ENCODE measurements around the gene HIVEP3. TPM values are rescaled to one million over a fixed set of nuclear protein-coding genes. Genes with fewer than 3 reads are reported as not detected.

HIVEP3 gene
- polyA plus RNA-seq, 3 donors = 3.3 to 4.0 (median 3.7) TPM

GRCh38 chr1:41874151-41874719, 44.5 kb downstream of the HIVEP3 start:
- DNase-seq = no peak

GRCh38 chr1:41872074-41872473, 46.6 kb downstream of the HIVEP3 start:
- DNase-seq = no peak

GRCh38 chr1:41870076-41870562, 48.6 kb downstream of the HIVEP3 start:
- no peak for DNase-seq

- DNase-seq = no peak
Measured at GRCh38 chr1:41868241-41868998, 50.3 kb downstream of the HIVEP3 start.

- no peak for DNase-seq
Measured at GRCh38 chr1:41866285-41866684, 52.4 kb downstream of the HIVEP3 start.

- no peak for DNase-seq
Measured at GRCh38 chr1:41864471-41865040, 54.2 kb downstream of the HIVEP3 start.

GRCh38 chr1:41863718-41864117, 55.0 kb downstream of the HIVEP3 start:
- DNase-seq = no peak

GRCh38 chr1:41862384-41863221, 56.1 kb downstream of the HIVEP3 start:
- no peak for DNase-seq

GRCh38 chr1:41861535-41862383, 57.0 kb downstream of the HIVEP3 start:
- no peak for DNase-seq

GRCh38 chr1:41860771-41861170, 58.0 kb downstream of the HIVEP3 start:
- no peak for DNase-seq

GRCh38 chr1:41860214-41860613, 58.5 kb downstream of the HIVEP3 start:
- no peak for DNase-seq

- DNase-seq = no peak
Measured at GRCh38 chr1:41859686-41860085, 59.0 kb downstream of the HIVEP3 start.

- no peak for DNase-seq
Measured at GRCh38 chr1:41856944-41857285, 61.8 kb downstream of the HIVEP3 start.

- no peak for DNase-seq
Measured at GRCh38 chr1:41856151-41856943, 62.4 kb downstream of the HIVEP3 start.

- no peak for DNase-seq
Measured at GRCh38 chr1:41855713-41856112, 63.0 kb downstream of the HIVEP3 start.

GRCh38 chr1:41853907-41854306, 64.8 kb downstream of the HIVEP3 start:
- DNase-seq = no peak

- DNase-seq = no peak
Measured at GRCh38 chr1:41852091-41852490, 66.6 kb downstream of the HIVEP3 start.

GRCh38 chr1:41851589-41851988, 67.1 kb downstream of the HIVEP3 start:
- no peak for DNase-seq

- no peak for DNase-seq
Measured at GRCh38 chr1:41850029-41850428, 68.7 kb downstream of the HIVEP3 start.

- DNase-seq = no peak
Measured at GRCh38 chr1:41849211-41849759, 69.4 kb downstream of the HIVEP3 start.

Data from renal pelvis (tissue), 4 donors.